ENCODE results near the gene EDDM3A.

Gene EDDM3A

DNA sequence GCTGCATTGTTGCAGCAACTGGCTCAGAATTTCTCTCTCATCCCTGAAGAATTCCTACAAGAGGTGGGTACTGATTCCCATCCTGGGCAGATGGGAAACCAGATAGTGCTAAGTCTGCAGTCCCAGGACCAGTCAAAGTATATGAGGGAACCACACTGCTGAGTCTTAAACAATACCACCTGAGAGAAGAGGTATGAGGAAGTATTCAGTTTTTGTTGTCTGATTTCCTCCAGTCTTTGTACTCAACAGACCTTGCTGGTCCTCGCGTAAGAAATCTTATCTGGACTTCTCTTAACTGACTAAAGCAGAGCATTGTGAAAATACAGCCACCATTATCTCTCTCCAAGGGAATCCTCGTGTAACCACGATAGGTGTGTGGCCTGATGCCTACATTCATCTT lies 3.6 kb upstream of the EDDM3A start:
- TF ChIP-seq, protein P1, sequence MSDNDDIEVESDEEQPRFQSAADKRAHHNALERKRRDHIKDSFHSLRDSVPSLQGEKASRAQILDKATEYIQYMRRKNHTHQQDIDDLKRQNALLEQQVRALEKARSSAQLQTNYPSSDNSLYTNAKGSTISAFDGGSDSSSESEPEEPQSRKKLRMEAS (IDR thresholded peaks at IDR 0.05): no peak
- TF ChIP-seq, protein P2, sequence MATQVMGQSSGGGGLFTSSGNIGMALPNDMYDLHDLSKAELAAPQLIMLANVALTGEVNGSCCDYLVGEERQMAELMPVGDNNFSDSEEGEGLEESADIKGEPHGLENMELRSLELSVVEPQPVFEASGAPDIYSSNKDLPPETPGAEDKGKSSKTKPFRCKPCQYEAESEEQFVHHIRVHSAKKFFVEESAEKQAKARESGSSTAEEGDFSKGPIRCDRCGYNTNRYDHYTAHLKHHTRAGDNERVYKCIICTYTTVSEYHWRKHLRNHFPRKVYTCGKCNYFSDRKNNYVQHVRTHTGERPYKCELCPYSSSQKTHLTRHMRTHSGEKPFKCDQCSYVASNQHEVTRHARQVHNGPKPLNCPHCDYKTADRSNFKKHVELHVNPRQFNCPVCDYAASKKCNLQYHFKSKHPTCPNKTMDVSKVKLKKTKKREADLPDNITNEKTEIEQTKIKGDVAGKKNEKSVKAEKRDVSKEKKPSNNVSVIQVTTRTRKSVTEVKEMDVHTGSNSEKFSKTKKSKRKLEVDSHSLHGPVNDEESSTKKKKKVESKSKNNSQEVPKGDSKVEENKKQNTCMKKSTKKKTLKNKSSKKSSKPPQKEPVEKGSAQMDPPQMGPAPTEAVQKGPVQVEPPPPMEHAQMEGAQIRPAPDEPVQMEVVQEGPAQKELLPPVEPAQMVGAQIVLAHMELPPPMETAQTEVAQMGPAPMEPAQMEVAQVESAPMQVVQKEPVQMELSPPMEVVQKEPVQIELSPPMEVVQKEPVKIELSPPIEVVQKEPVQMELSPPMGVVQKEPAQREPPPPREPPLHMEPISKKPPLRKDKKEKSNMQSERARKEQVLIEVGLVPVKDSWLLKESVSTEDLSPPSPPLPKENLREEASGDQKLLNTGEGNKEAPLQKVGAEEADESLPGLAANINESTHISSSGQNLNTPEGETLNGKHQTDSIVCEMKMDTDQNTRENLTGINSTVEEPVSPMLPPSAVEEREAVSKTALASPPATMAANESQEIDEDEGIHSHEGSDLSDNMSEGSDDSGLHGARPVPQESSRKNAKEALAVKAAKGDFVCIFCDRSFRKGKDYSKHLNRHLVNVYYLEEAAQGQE (IDR thresholded peaks at IDR 0.05; ENCODE audit: low read depth): no peak
- TF ChIP-seq RAD21 (IDR thresholded peaks at IDR 0.05; ENCODE audit: low read depth) (no peak), FOXM1 (IDR thresholded peaks at IDR 0.05; ENCODE audit: borderline replicate concordance, low read depth) (no peak), TCF12 (IDR thresholded peaks at IDR 0.05; ENCODE audit: low read depth) (no peak), CREB1 (IDR thresholded peaks at IDR 0.05; ENCODE audit: low read depth) (no peak), CEBPB (IDR thresholded peaks at IDR 0.05) (no peak)

DNA sequence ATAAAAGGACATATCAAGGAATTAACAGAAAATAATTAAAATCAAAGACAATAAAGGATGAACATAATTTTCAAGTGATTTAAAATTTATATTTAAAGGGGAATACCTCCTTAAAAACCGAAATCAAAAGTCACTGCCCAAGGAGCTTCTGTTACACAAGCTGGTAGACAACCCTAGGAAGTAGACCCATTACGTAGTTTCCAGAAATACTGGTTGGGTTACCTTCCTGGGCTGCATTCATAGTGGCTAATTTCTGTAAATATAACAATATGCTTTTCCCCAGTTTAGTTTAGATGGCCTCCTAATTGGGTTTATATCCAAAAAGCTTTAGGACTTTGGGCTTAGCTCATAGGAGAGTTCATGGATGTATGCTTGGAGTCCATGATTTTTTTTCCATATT lies 2.1 kb upstream of the EDDM3A start:
- TF ChIP-seq FOXM1 (IDR thresholded peaks at IDR 0.05; ENCODE audit: borderline replicate concordance, low read depth): no peak
- TF ChIP-seq ZBTB7A (IDR thresholded peaks at IDR 0.05; ENCODE audit: low read depth): no peak
- TF ChIP-seq, protein P3, sequence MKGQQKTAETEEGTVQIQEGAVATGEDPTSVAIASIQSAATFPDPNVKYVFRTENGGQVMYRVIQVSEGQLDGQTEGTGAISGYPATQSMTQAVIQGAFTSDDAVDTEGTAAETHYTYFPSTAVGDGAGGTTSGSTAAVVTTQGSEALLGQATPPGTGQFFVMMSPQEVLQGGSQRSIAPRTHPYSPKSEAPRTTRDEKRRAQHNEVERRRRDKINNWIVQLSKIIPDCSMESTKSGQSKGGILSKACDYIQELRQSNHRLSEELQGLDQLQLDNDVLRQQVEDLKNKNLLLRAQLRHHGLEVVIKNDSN (IDR thresholded peaks at IDR 0.05): no peak

DNA sequence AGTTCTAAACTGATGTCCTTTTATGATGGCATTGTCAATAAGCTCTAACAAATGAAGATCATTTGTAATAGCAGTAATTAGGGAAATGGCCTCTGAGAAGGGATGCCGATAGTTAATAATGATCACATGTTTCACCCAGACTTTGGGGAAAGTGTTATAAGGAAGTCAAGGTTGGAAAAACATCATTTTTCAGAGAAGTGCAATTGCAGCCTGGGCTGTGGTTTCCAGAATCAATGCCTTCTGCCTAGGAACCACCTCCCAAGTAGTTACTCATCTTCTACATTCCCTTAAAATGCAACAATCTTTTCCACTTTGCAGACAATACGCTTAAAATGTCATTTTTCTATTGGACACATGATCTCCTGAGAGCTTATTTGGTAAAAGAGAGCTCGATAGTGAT lies 879 bp downstream of the EDDM3A start:
- TF ChIP-seq NFIC (IDR thresholded peaks at IDR 0.05) (no peak), TEAD4 (IDR thresholded peaks at IDR 0.05) (no peak), TAF1 (IDR thresholded peaks at IDR 0.05; ENCODE audit: low read depth) (no peak), TCF12 (IDR thresholded peaks at IDR 0.05; ENCODE audit: low read depth) (no peak), FOXM1 (IDR thresholded peaks at IDR 0.05; ENCODE audit: borderline replicate concordance, low read depth) (no peak), CREB1 (IDR thresholded peaks at IDR 0.05; ENCODE audit: low read depth) (no peak), RAD21 (IDR thresholded peaks at IDR 0.05; ENCODE audit: low read depth) (no peak), ZBTB7A (IDR thresholded peaks at IDR 0.05; ENCODE audit: low read depth) (no peak), YY1 (IDR thresholded peaks at IDR 0.05; ENCODE audit: low read depth) (no peak), CEBPB (IDR thresholded peaks at IDR 0.05) (no peak), EGR1 (IDR thresholded peaks at IDR 0.05) (no peak), EP300 (IDR thresholded peaks at IDR 0.05; ENCODE audit: borderline replicate concordance) (no peak)
- TF ChIP-seq, protein P1 (IDR thresholded peaks at IDR 0.05): no peak
- TF ChIP-seq, protein P2 (IDR thresholded peaks at IDR 0.05; ENCODE audit: low read depth): no peak
- TF ChIP-seq, protein P3 (IDR thresholded peaks at IDR 0.05): no peak

DNA sequence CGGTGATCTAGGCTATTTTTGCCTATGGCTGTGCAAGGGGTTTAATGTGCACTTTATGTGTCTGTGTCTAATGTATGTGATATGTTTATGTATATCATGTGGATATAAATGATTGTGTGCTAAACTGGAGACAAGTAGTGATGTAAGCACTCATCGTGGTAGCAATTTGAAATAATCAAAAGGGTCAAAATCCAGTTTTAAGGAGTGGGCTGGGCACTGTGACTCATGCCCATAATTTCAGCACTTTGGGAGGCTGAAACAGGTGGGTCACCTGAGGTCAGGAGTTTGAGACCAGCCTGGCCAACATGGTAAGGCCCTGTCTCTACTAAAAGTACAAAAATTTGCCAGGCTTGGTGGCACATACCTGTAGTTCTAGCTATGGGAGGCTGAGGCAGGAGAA lies 2.8 kb downstream of the EDDM3A start:
- TF ChIP-seq TAF1 (IDR thresholded peaks at IDR 0.05; ENCODE audit: low read depth): no peak
- TF ChIP-seq YY1 (IDR thresholded peaks at IDR 0.05; ENCODE audit: low read depth): no peak
- TF ChIP-seq, protein P2 (IDR thresholded peaks at IDR 0.05; ENCODE audit: low read depth): no peak
- TF ChIP-seq, protein P1 (IDR thresholded peaks at IDR 0.05): no peak
- TF ChIP-seq TCF12 (IDR thresholded peaks at IDR 0.05; ENCODE audit: low read depth): no peak
- TF ChIP-seq, protein P3 (IDR thresholded peaks at IDR 0.05): no peak
- TF ChIP-seq TEAD4 (IDR thresholded peaks at IDR 0.05): no peak
- TF ChIP-seq EP300 (IDR thresholded peaks at IDR 0.05; ENCODE audit: borderline replicate concordance): no peak
- TF ChIP-seq CEBPB (IDR thresholded peaks at IDR 0.05): no peak
